ENCODE data around the gene CACNA1C.

The CACNA1C gene

GRCh38 chr12:2415568-2415944 lies 362.8 kb downstream of the CACNA1C start:
- ATAC-seq (no peak), DNase-seq (no peak)

GRCh38 chr12:2416158-2416557 lies 363.4 kb downstream of the CACNA1C start:
- ATAC-seq, result no peak
- DNase-seq, result no peak

- ATAC-seq (no peak), DNase-seq (no peak)
Measured at GRCh38 chr12:2417481-2418160, 364.8 kb downstream of the CACNA1C start.

GRCh38 chr12:2418579-2418978 lies 365.8 kb downstream of the CACNA1C start:
- no peak for ATAC-seq
- no peak for DNase-seq

GRCh38 chr12:2422591-2422990 lies 369.8 kb downstream of the CACNA1C start:
- no peak for ATAC-seq
- DNase-seq, result no peak

GRCh38 chr12:2429032-2429431 lies 376.2 kb downstream of the CACNA1C start:
- ATAC-seq (no peak), DNase-seq (no peak)

- DNase-seq, result no peak
- no peak for ATAC-seq
Measured at GRCh38 chr12:2431810-2432209, 379.0 kb downstream of the CACNA1C start.

- no peak for ATAC-seq
- no peak for DNase-seq
Measured at GRCh38 chr12:2432856-2433255, 380.1 kb downstream of the CACNA1C start.

GRCh38 chr12:2435511-2435910 lies 382.7 kb downstream of the CACNA1C start:
- no peak for ATAC-seq
- no peak for DNase-seq

GRCh38 chr12:2439332-2440100 lies 386.7 kb downstream of the CACNA1C start:
- ATAC-seq (no peak), DNase-seq (no peak)

- no peak for ATAC-seq
- DNase-seq, result no peak
Measured at GRCh38 chr12:2443776-2444175, 391.0 kb downstream of the CACNA1C start.

- DNase-seq, result no peak
- ATAC-seq, result no peak
Measured at GRCh38 chr12:2445968-2446367, 393.2 kb downstream of the CACNA1C start.

- DNase-seq (no peak), ATAC-seq (no peak)
Measured at GRCh38 chr12:2447861-2448260, 395.1 kb downstream of the CACNA1C start.

- no peak for ATAC-seq
- no peak for DNase-seq
Measured at GRCh38 chr12:2449586-2449985, 396.8 kb downstream of the CACNA1C start.

- ATAC-seq (no peak), DNase-seq (no peak)
Measured at GRCh38 chr12:2450553-2450952, 397.8 kb downstream of the CACNA1C start.

- ATAC-seq (no peak), DNase-seq (no peak)
Measured at GRCh38 chr12:2451025-2451424, 398.2 kb downstream of the CACNA1C start.

- no peak for ATAC-seq
- DNase-seq, result no peak
Measured at GRCh38 chr12:2451497-2451896, 398.7 kb downstream of the CACNA1C start.

GRCh38 chr12:2453076-2453760 lies 400.4 kb downstream of the CACNA1C start:
- DNase-seq (no peak), ATAC-seq (no peak)

- ATAC-seq (no peak), DNase-seq (no peak)
Measured at GRCh38 chr12:2453761-2454090, 400.9 kb downstream of the CACNA1C start.

- ATAC-seq, result no peak
Measured at GRCh38 chr12:2454601-2455177, 401.9 kb downstream of the CACNA1C start.

GRCh38 chr12:2455410-2455809 lies 402.6 kb downstream of the CACNA1C start:
- ATAC-seq, result no peak
- DNase-seq, result no peak

More at GRCh38 chr12:2454601-2455177, 401.9 kb downstream of the CACNA1C start:
- DNase-seq, result no peak

- DNase-seq, result no peak
- no peak for ATAC-seq
Measured at GRCh38 chr12:2456122-2456812, 403.5 kb downstream of the CACNA1C start.

Measured in stimulated activated naive CD8-positive, alpha-beta T cell treated with anti-CD3 and anti-CD28 coated beads, Interleukin-15, Interleukin-2, amounts not matched to agents 100 U/mL and 50 U/mL, for 24 hours (primary cell).